WTC11 (cell line): ENCODE results near the gene APMAP. TPM values are rescaled to one million over a fixed set of nuclear protein-coding genes. Genes with fewer than 3 reads are reported as not detected.

ENCODE experiments used
- ATAC-seq: fragments of 200-7000 bp; cut with Tn5 transposase; 2 replicates; pipeline ENCODE4 v1.10.0; 2021; ENCODE audit warnings: mild to moderate bottlenecking, moderate library complexity
- CTCF ChIA-PET: fragments of 300-600 bp; sonication (Branson Sonifier 250); formaldehyde crosslinking; loops from one replicate; lab custom pipeline; 2021; ENCODE audit warnings: antibody characterized with exemption; lab: Charles Lee
- POLR2A ChIA-PET: fragments of 350-600 bp; sonication (Branson Sonifier 250); formaldehyde crosslinking; loops from one replicate; lab custom pipeline; 2021; ENCODE audit warnings: antibody characterized with exemption; lab: Charles Lee
- DNase-seq: peaks from one replicate; pipeline ENCODE4 v3.0.0; 2021; ENCODE audit warnings: low spot score
- H3K27ac Mint-ChIP-seq: 2 replicates; pipeline ENCODE4 v1.8.0; 2021; ENCODE audit warnings: mixed read lengths
- H3K27me3 Mint-ChIP-seq: 2 replicates; pipeline ENCODE4 v1.8.0; 2021; ENCODE audit warnings: low read depth, mild to moderate bottlenecking, moderate library complexity, mixed read lengths
- H3K36me3 Mint-ChIP-seq: 2 replicates; pipeline ENCODE4 v1.8.0; 2021; ENCODE audit warnings: mixed read lengths
- H3K4me1 Mint-ChIP-seq: 2 replicates; pipeline ENCODE4 v1.8.0; 2022; ENCODE audit warnings: mixed read lengths
- H3K4me3 Mint-ChIP-seq: 2 replicates; pipeline ENCODE4 v1.8.0; 2021; ENCODE audit warnings: mild to moderate bottlenecking, moderate library complexity, mixed read lengths
- H3K9me3 Mint-ChIP-seq: 2 replicates; pipeline ENCODE4 v1.8.0; 2021; ENCODE audit warnings: mixed read lengths
- AFF4 ChIP-seq: sonication (generic); formaldehyde crosslinking; IDR thresholded peaks from 2 replicates; pipeline ENCODE4 v1.8.1; 2023; ENCODE audit warnings: mild to moderate bottlenecking, missing genetic modification reagents, borderline replicate concordance
- CREB1 ChIP-seq: sonication (generic); formaldehyde crosslinking; IDR thresholded peaks from 2 replicates; pipeline ENCODE4 v1.8.0; 2023; ENCODE audit warnings: mild to moderate bottlenecking, missing genetic modification reagents
- E2F1 ChIP-seq: sonication (generic); formaldehyde crosslinking; IDR thresholded peaks from 2 replicates; pipeline ENCODE4 v1.8.0; 2022; ENCODE audit warnings: mild to moderate bottlenecking, missing genetic modification reagents
- E2F4 ChIP-seq: sonication (generic); formaldehyde crosslinking; IDR thresholded peaks from 2 replicates; pipeline ENCODE4 v1.8.1; 2022; ENCODE audit warnings: low read depth, mild to moderate bottlenecking, moderate library complexity, missing genetic modification reagents, borderline replicate concordance
- E2F5 ChIP-seq: sonication (generic); formaldehyde crosslinking; IDR thresholded peaks from 2 replicates; pipeline ENCODE4 v1.8.1; 2022; ENCODE audit warnings: mild to moderate bottlenecking, moderate library complexity, missing genetic modification reagents
- ESRRA ChIP-seq: sonication (generic); formaldehyde crosslinking; IDR thresholded peaks from 2 replicates; pipeline ENCODE4 v1.8.1; 2022; ENCODE audit warnings: mild to moderate bottlenecking, missing genetic modification reagents, borderline replicate concordance
- FOXK1 ChIP-seq: sonication (generic); formaldehyde crosslinking; IDR thresholded peaks from 2 replicates; pipeline ENCODE4 v1.8.0; 2022; ENCODE audit warnings: mild to moderate bottlenecking, moderate library complexity, missing genetic modification reagents
- HMGXB4 ChIP-seq: sonication (generic); formaldehyde crosslinking; IDR thresholded peaks from 2 replicates; pipeline ENCODE4 v1.8.1; 2023; ENCODE audit warnings: mild to moderate bottlenecking, moderate library complexity, missing genetic modification reagents
- PREB ChIP-seq: sonication (generic); formaldehyde crosslinking; IDR thresholded peaks from 2 replicates; pipeline ENCODE4 v1.8.1; 2022; ENCODE audit warnings: mild to moderate bottlenecking, missing genetic modification reagents, moderate library complexity, borderline replicate concordance
- SOX15 ChIP-seq: fragments of 250-450 bp; sonication (Bioruptor Pico); IDR thresholded peaks from 2 replicates; pipeline ENCODE4 v1.9.0; 2021; ENCODE audit warnings: mild to moderate bottlenecking
- SP1 ChIP-seq: sonication (generic); formaldehyde crosslinking; conservative IDR thresholded peaks from 2 replicates; pipeline ENCODE4 v1.8.1; 2022; ENCODE audit warnings: missing genetic modification reagents
- STAT6 ChIP-seq: sonication (generic); formaldehyde crosslinking; conservative IDR thresholded peaks from 2 replicates; pipeline ENCODE4 v1.8.1; 2023; ENCODE audit warnings: mild to moderate bottlenecking, low read depth, missing genetic modification reagents, moderate library complexity
- USF2 ChIP-seq: sonication (generic); formaldehyde crosslinking; IDR thresholded peaks from 2 replicates; pipeline ENCODE4 v1.8.1; 2023; ENCODE audit warnings: mild to moderate bottlenecking, missing genetic modification reagents, moderate library complexity
- ZBTB21 ChIP-seq: sonication (generic); formaldehyde crosslinking; IDR thresholded peaks from 2 replicates; pipeline ENCODE4 v1.8.1; 2023; ENCODE audit warnings: mild to moderate bottlenecking, missing genetic modification reagents, borderline replicate concordance
- ZNF425 ChIP-seq: fragments of 250-450 bp; sonication (Bioruptor Pico); conservative IDR thresholded peaks from 2 replicates; pipeline ENCODE4 v1.9.0; 2021; ENCODE audit warnings: mild to moderate bottlenecking
- total RNA-seq: library from RNA; stranded (reverse); gene quantifications from 3 replicates; pipeline ENCODE4 v1.2.3, GENCODE V29; 2021

Gene APMAP
- total RNA-seq, 1 experiment from 2014 or later: 55.3 TPM

GRCh38 chr20:24983896-24984295 is 8.7 kb downstream of the APMAP start (continued):
- no peak for TF ChIP-seq ZNF425 (CRISPR knock-in tag)
- TF ChIP-seq, all 79 proteins: peak for 0

GRCh38 chr20:24981790-24982189 is 10.8 kb downstream of the APMAP start:
- Mint-ChIP-seq H3K4me3 (no peak overlapping the region), H3K36me3 (peaks cover 62% of the 10 kb centered on the region), H3K4me1 (no peaks in the 10 kb centered on the region)
- POLR2A ChIA-PET: no interaction called here
- DNase-seq: no peak
- TF ChIP-seq E2F4 (CRISPR knock-in tag): no peak
- TF ChIP-seq ESRRA (CRISPR knock-in tag): no peak
- no peak for TF ChIP-seq AFF4 (CRISPR knock-in tag)
- no peak for TF ChIP-seq SOX15 (CRISPR knock-in tag)
- TF ChIP-seq STAT6 (CRISPR knock-in tag): no peak
- TF ChIP-seq CREB1: no peak
- no peak for TF ChIP-seq FOXK1
- no peak for TF ChIP-seq ZBTB21 (CRISPR knock-in tag)
- no peak for TF ChIP-seq SP1
- no peak for TF ChIP-seq HMGXB4
- no peak for TF ChIP-seq USF2 (CRISPR knock-in tag)
- no peak for TF ChIP-seq PREB (CRISPR knock-in tag)
- TF ChIP-seq E2F1: no peak
- no peak for TF ChIP-seq E2F5 (CRISPR knock-in tag)
- TF ChIP-seq, all 79 proteins: peak for 0
- Mint-ChIP-seq H3K27ac (no peak overlapping the region), H3K9me3 (peaks cover 30% of the 10 kb centered on the region), H3K27me3 (no peaks in the 10 kb centered on the region)
- ATAC-seq: no peak
- CTCF ChIA-PET: no interaction called here
